SK-MEL-5 (cell line): ENCODE data around the gene MYO7A. TPM values are rescaled to one million over a fixed set of nuclear protein-coding genes. Genes with fewer than 3 reads are reported as not detected.

Experiments
- DNase-seq: peaks from one replicate; pipeline ENCODE4 v3.0.0-alpha.2; 2016; ENCODE audit warnings: low read depth, low spot score
- in situ Hi-C: cut with HindIII; loops from 2 replicates; pipeline ENCODE4 v1.10.0; 2016; ENCODE audit warnings: low sequenced_read_pairs, high pct_unique_total_duplicates, low pct_unique_long_range_greater_than_20kb
- total RNA-seq: library from RNA; depleted of rRNA; stranded (reverse); fragments of >200 nt; shearing (Covaris generic); gene quantifications from 2 replicates; pipeline ENCODE4 v1.2.3, GENCODE V29; 2014

The MYO7A gene
- total RNA-seq, 1 experiment from 2014 or later = 0.48 TPM

GRCh38 chr11:77167111-77167626 lies 39.1 kb downstream of the MYO7A start:
- DNase-seq = no peak
- in situ Hi-C loops = no loop called here

- DNase-seq = no peak
- in situ Hi-C loops = no loop called here
These were observed 39.7 kb downstream of the MYO7A start for GRCh38 chr11:77167791-77168190.

- no peak for DNase-seq
- in situ Hi-C loops = no loop called here
These were observed 42.1 kb downstream of the MYO7A start for GRCh38 chr11:77170107-77170506.

- in situ Hi-C loops = no loop called here
- no peak for DNase-seq
These were observed 43.2 kb downstream of the MYO7A start for GRCh38 chr11:77171254-77171653.

- in situ Hi-C loops = no loop called here
- DNase-seq = no peak
These were observed 44.0 kb downstream of the MYO7A start for GRCh38 chr11:77171885-77172665.

- DNase-seq = no peak
- in situ Hi-C loops = no loop called here
These were observed 44.6 kb downstream of the MYO7A start for GRCh38 chr11:77172666-77172982.

GRCh38 chr11:77173494-77173893 lies 45.4 kb downstream of the MYO7A start:
- in situ Hi-C loops = no loop called here
- DNase-seq = no peak

GRCh38 chr11:77174559-77174958 lies 46.5 kb downstream of the MYO7A start:
- in situ Hi-C loops = no loop called here
- no peak for DNase-seq

- DNase-seq = no peak
- in situ Hi-C loops = no loop called here
These were observed 47.2 kb downstream of the MYO7A start for GRCh38 chr11:77175021-77175842.

- in situ Hi-C loops = no loop called here
- no peak for DNase-seq
These were observed 48.0 kb downstream of the MYO7A start for GRCh38 chr11:77175869-77176539.

GRCh38 chr11:77176996-77177395 lies 49.0 kb downstream of the MYO7A start:
- no peak for DNase-seq
- in situ Hi-C loops = no loop called here

GRCh38 chr11:77178150-77178549 lies 50.1 kb downstream of the MYO7A start:
- no peak for DNase-seq
- in situ Hi-C loops = no loop called here

GRCh38 chr11:77179048-77179447 lies 51.0 kb downstream of the MYO7A start:
- no peak for DNase-seq
- in situ Hi-C loops = no loop called here

- in situ Hi-C loops = no loop called here
- no peak for DNase-seq
These were observed 51.6 kb downstream of the MYO7A start for GRCh38 chr11:77179681-77180080.

GRCh38 chr11:77180346-77180745 lies 52.3 kb downstream of the MYO7A start:
- in situ Hi-C loops = no loop called here
- DNase-seq = no peak

GRCh38 chr11:77181226-77181625 lies 53.2 kb downstream of the MYO7A start:
- in situ Hi-C loops = no loop called here
- DNase-seq = no peak

- in situ Hi-C loops = no loop called here
- DNase-seq = no peak
These were observed 53.9 kb downstream of the MYO7A start for GRCh38 chr11:77181799-77182541.
